Endodermal cell (in vitro differentiated cells): ENCODE data around the gene EYS. TPM values are rescaled to one million over a fixed set of nuclear protein-coding genes. Genes with fewer than 3 reads are reported as not detected.

Experiments used
- DNase-seq: peaks from one replicate; pipeline ENCODE4 v3.0.0-alpha.2; 2017
- H3K27ac ChIP-seq: 2 replicates; pipeline ENCODE4 v1.5.1; 2013; ENCODE audit warnings: mild to moderate bottlenecking, low read depth, low read length, moderate library complexity
- H3K27me3 ChIP-seq: 2 replicates; pipeline ENCODE4 v1.6.1; 2013; ENCODE audit warnings: mild to moderate bottlenecking, low read length, moderate library complexity; ENCODE audit not compliant: insufficient read depth, control insufficient read depth, poor library complexity, severe bottlenecking
- H3K36me3 ChIP-seq: 2 replicates; pipeline ENCODE4 v1.7.0; 2013; ENCODE audit warnings: mild to moderate bottlenecking, low read length, moderate library complexity; ENCODE audit not compliant: control insufficient read depth, insufficient read depth
- H3K4me1 ChIP-seq: one replicate; pipeline ENCODE4 v1.7.0; 2013; ENCODE audit warnings: low read length; ENCODE audit not compliant: control insufficient read depth, insufficient read depth
- H3K4me3 ChIP-seq: 2 replicates; pipeline ENCODE4 v1.5.1; 2013; ENCODE audit warnings: mild to moderate bottlenecking, low read length, moderate library complexity
- H3K9ac ChIP-seq: 2 replicates; pipeline ENCODE4 v1.6.1; 2013; ENCODE audit warnings: mild to moderate bottlenecking, low read length, moderate library complexity; ENCODE audit not compliant: poor library complexity, severe bottlenecking; ENCODE audit errors: extremely low read depth
- H3K9me3 ChIP-seq: 2 replicates; pipeline ENCODE4 v1.6.1; 2013; ENCODE audit warnings: mild to moderate bottlenecking, low read length, moderate library complexity; ENCODE audit not compliant: control insufficient read depth
- H3K27ac Mint-ChIP-seq: 2 replicates; pipeline ENCODE4 v1.8.0; 2020; ENCODE audit warnings: mixed read lengths
- H3K27me3 Mint-ChIP-seq: 2 replicates; pipeline ENCODE4 v1.8.0; 2021; ENCODE audit warnings: mild to moderate bottlenecking, mixed read lengths; ENCODE audit not compliant: insufficient read depth
- H3K36me3 Mint-ChIP-seq: 2 replicates; pipeline ENCODE4 v1.8.0; 2020; ENCODE audit warnings: low read depth, mixed read lengths
- H3K4me1 Mint-ChIP-seq: 2 replicates; pipeline ENCODE4 v1.8.0; 2020; ENCODE audit warnings: mixed read lengths
- H3K4me3 Mint-ChIP-seq: 2 replicates; pipeline ENCODE4 v1.8.0; 2020; ENCODE audit warnings: mild to moderate bottlenecking, moderate library complexity, mixed read lengths
- H3K9me3 Mint-ChIP-seq: 2 replicates; pipeline ENCODE4 v1.8.0; 2020; ENCODE audit warnings: mild to moderate bottlenecking, mixed read lengths
- WGBS, 2 experiments: methylation state at CpG; one replicate each; pipeline versions ENCODE4 v1.1.5 to v1.1.7; 2013; ENCODE audit warnings: missing lambda C conversion rate in 2 of 2, mixed read lengths in 1 of 2; ENCODE audit not compliant: insufficient coverage in 1 of 2, insufficient read length in 1 of 2; 5-methylcytosine and 5-hydroxymethylcytosine counted together
- total RNA-seq, 2 donors: library from RNA; stranded (reverse); fragmentation: NEBNext Ultra II Directional in 1 of 2; extraction: Animal tissue kit (Norgen Biotek cat#: 25700) in 1 of 2; gene quantifications; 2 replicates in 1 of 2; 3 replicates in 1 of 2; pipeline ENCODE4 v1.2.1, GENCODE V29; 2021
- TF ChIP-seq, protein P1 (sequence below): fragments of 200-600 bp; sonication (generic); conservative IDR thresholded peaks from 2 replicates; pipeline ENCODE4 v1.5.0; 2021; ENCODE audit warnings: antibody characterized with exemption, mild to moderate bottlenecking

EYS gene
- total RNA-seq, 2 donors from 2014 or later = 0.31 to 0.70 TPM

DNA sequence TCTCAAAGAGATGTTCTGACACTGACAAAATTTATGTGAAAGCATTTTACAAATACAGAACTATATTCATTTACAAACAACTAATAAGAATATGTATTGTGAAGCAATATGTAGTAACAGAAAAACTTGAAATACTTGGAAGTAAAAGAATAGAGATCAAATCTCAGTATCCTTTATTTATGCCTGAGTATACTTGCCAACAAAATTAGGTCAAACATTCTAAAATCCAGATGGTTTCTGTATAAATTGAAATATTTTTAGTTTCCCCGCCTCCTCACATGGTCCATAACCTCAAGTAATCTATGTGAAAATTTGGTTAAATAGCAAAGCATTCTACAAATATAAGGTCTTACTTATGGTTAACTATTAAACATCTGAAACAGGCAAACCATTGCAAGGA, 545.4 kb downstream of the EYS start:
- no peak overlapping the region for H3K27ac Mint-ChIP-seq

DNA sequence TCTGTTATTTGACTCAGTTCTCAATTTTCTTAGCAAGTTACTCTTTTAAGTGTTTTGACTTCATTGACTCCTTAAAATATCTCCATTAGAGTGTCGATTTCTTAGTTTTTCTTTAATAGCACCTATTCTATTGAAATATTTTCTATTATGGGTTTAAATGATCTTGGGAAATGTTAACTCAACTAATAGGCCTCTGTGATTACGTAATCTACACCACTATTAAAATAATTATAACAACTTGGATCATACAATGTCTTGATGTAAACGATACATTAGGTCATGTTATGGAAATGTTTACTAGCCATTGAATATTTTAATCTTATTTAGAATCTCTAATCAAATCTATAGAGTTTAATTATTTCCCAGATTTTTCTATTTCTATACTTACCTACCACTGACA, 550.0 kb downstream of the EYS start:
- H3K27me3 ChIP-seq = no peaks in the 10 kb centered on the region
- Mint-ChIP-seq H3K36me3 (no peaks in the 10 kb centered on the region), H3K4me1 (no peaks in the 10 kb centered on the region), H3K9me3 (no peaks in the 10 kb centered on the region), H3K27me3 (no peaks in the 10 kb centered on the region), H3K27ac (no peak overlapping the region), H3K4me3 (no peak overlapping the region)
- no peak for DNase-seq
- H3K36me3 ChIP-seq = no peaks in the 10 kb centered on the region
- H3K27ac ChIP-seq = no peak overlapping the region
- no peaks in the 10 kb centered on the region for H3K4me1 ChIP-seq
- H3K9ac ChIP-seq = no peak overlapping the region
- no peaks in the 10 kb centered on the region for H3K9me3 ChIP-seq
- TF ChIP-seq, protein P1, sequence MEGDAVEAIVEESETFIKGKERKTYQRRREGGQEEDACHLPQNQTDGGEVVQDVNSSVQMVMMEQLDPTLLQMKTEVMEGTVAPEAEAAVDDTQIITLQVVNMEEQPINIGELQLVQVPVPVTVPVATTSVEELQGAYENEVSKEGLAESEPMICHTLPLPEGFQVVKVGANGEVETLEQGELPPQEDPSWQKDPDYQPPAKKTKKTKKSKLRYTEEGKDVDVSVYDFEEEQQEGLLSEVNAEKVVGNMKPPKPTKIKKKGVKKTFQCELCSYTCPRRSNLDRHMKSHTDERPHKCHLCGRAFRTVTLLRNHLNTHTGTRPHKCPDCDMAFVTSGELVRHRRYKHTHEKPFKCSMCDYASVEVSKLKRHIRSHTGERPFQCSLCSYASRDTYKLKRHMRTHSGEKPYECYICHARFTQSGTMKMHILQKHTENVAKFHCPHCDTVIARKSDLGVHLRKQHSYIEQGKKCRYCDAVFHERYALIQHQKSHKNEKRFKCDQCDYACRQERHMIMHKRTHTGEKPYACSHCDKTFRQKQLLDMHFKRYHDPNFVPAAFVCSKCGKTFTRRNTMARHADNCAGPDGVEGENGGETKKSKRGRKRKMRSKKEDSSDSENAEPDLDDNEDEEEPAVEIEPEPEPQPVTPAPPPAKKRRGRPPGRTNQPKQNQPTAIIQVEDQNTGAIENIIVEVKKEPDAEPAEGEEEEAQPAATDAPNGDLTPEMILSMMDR = no peak
- WGBS, 2 experiments = 100% methylated on average over 1 of the region's 3 CpGs; no CpG with 5 or more reads in 1 of the 2 experiments
- no peak overlapping the region for H3K4me3 ChIP-seq

More for the DNA sequence above, 545.4 kb downstream of the EYS start:
- Mint-ChIP-seq H3K9me3 (no peaks in the 10 kb centered on the region), H3K27me3 (no peaks in the 10 kb centered on the region), H3K4me1 (no peaks in the 10 kb centered on the region), H3K4me3 (no peak overlapping the region), H3K36me3 (no peaks in the 10 kb centered on the region)
- no peaks in the 10 kb centered on the region for H3K4me1 ChIP-seq
- no peak for DNase-seq
- H3K27ac ChIP-seq = no peak overlapping the region
- H3K36me3 ChIP-seq = no peaks in the 10 kb centered on the region
- H3K4me3 ChIP-seq = no peak overlapping the region
- no peaks in the 10 kb centered on the region for H3K27me3 ChIP-seq
- H3K9ac ChIP-seq = no peak overlapping the region
- TF ChIP-seq, protein P1 = no peak
- WGBS, 2 experiments = no CpG with 5 or more reads among the region's 1 CpG
- no peaks in the 10 kb centered on the region for H3K9me3 ChIP-seq

GRCh38 chr6:65155083-65155482, 551.9 kb downstream of the EYS start:
- H3K9ac ChIP-seq = no peak overlapping the region
- H3K27me3 ChIP-seq = no peaks in the 10 kb centered on the region
- H3K4me1 ChIP-seq = peaks cover 3% of the 10 kb centered on the region
- Mint-ChIP-seq H3K9me3 (no peaks in the 10 kb centered on the region), H3K4me3 (no peak overlapping the region), H3K4me1 (no peaks in the 10 kb centered on the region), H3K36me3 (no peaks in the 10 kb centered on the region), H3K27ac (no peak overlapping the region), H3K27me3 (no peaks in the 10 kb centered on the region)
- no peak for DNase-seq
- TF ChIP-seq, protein P1 = no peak
- 80% methylated on average over 1 of the region's 1 CpG; no CpG with 5 or more reads in 1 of the 2 experiments for WGBS, 2 experiments
- no peaks in the 10 kb centered on the region for H3K9me3 ChIP-seq
- H3K4me3 ChIP-seq = no peak overlapping the region
- H3K36me3 ChIP-seq = no peaks in the 10 kb centered on the region
- H3K27ac ChIP-seq = no peak overlapping the region
